CD8-positive, alpha-beta memory T cell (primary cell): Measurements from ENCODE around the gene PLEKHG1. TPM values are rescaled to one million over a fixed set of nuclear protein-coding genes. Genes with fewer than 3 reads are reported as not detected.
A peak's percentile ranks its signal among the peaks of the same experiment; 100 is the strongest.

Source experiments
- CTCF ChIA-PET: fragments of 350-600 bp; sonication (Branson Sonifier 250); formaldehyde crosslinking; loops from one replicate; lab custom pipeline; 2021; ENCODE audit warnings: antibody characterized with exemption; lab: Charles Lee
- POLR2A ChIA-PET: fragments of 350-600 bp; sonication (Branson Sonifier 250); formaldehyde crosslinking; loops from one replicate; lab custom pipeline; 2021; ENCODE audit warnings: antibody characterized with exemption; lab: Charles Lee
- DNase-seq, 5 donors: peaks; one replicate each; pipeline versions ENCODE4 v3.0.0 to v3.0.0-alpha.2; 2020 to 2022; ENCODE audit warnings: mixed read lengths in 1 of 5
- H3K27ac ChIP-seq: one replicate; pipeline ENCODE4 v1.7.0; 2013; ENCODE audit warnings: low read depth, mild to moderate bottlenecking, low read length, moderate library complexity
- H3K27me3 ChIP-seq: 2 replicates; pipeline ENCODE4 v1.7.0; 2013; ENCODE audit warnings: low read length, mild to moderate bottlenecking; ENCODE audit not compliant: insufficient read depth, poor library complexity, severe bottlenecking
- H3K36me3 ChIP-seq: 2 replicates; pipeline ENCODE4 v1.7.0; 2013; ENCODE audit warnings: mild to moderate bottlenecking, low read length, moderate library complexity; ENCODE audit not compliant: insufficient read depth
- H3K4me1 ChIP-seq: 2 replicates; pipeline ENCODE4 v1.7.0; 2013; ENCODE audit warnings: mild to moderate bottlenecking, low read length, moderate library complexity; ENCODE audit not compliant: insufficient read depth
- H3K4me3 ChIP-seq: 2 replicates; pipeline ENCODE4 v1.7.0; 2013; ENCODE audit warnings: mild to moderate bottlenecking, low read length
- H3K9me3 ChIP-seq: 2 replicates; pipeline ENCODE4 v1.7.0; 2013; ENCODE audit warnings: mild to moderate bottlenecking, low read length
- H3K27ac Mint-ChIP-seq, 8 donors: one replicate each; pipeline ENCODE4 v1.8.0; 2020 to 2021; ENCODE audit warnings: mixed read lengths in 8 of 8, mild to moderate bottlenecking in 6 of 8, inconsistent platforms in 3 of 8, moderate library complexity in 3 of 8
- H3K27me3 Mint-ChIP-seq, 2 donors: one replicate each; pipeline ENCODE4 v1.8.0; 2020 to 2021; ENCODE audit warnings: mixed read lengths in 2 of 2, mild to moderate bottlenecking in 1 of 2, moderate library complexity in 1 of 2
- H3K36me3 Mint-ChIP-seq, 3 donors: one replicate each; pipeline ENCODE4 v1.8.0; 2020 to 2021; ENCODE audit warnings: mixed read lengths in 3 of 3, inconsistent platforms in 1 of 3, mild to moderate bottlenecking in 1 of 3
- H3K4me1 Mint-ChIP-seq, 3 donors: one replicate each; pipeline ENCODE4 v1.8.0; 2020 to 2021; ENCODE audit warnings: mixed read lengths in 3 of 3, inconsistent platforms in 1 of 3, mild to moderate bottlenecking in 1 of 3
- H3K4me3 Mint-ChIP-seq, 7 donors: one replicate each; pipeline ENCODE4 v1.8.0; 2020 to 2021; ENCODE audit warnings: mixed read lengths in 7 of 7, mild to moderate bottlenecking in 6 of 7, moderate library complexity in 4 of 7, inconsistent platforms in 2 of 7
- H3K9me3 Mint-ChIP-seq, 5 donors: one replicate each; pipeline ENCODE4 v1.8.0; 2020 to 2022; ENCODE audit warnings: mixed read lengths in 5 of 5, mild to moderate bottlenecking in 3 of 5, moderate library complexity in 2 of 5, inconsistent platforms in 1 of 5
- polyA plus RNA-seq: library from polyadenylated mRNA; unstranded; fragments of 300-500 nt; fragmentation: Illumina TruSeq; gene quantifications from one replicate; pipeline ENCODE4 v1.2.3, GENCODE V29; 2021
- total RNA-seq, 2 experiments: library from RNA; stranded (reverse); gene quantifications; one replicate each; pipeline ENCODE4 v1.2.3, GENCODE V29; 2021

The PLEKHG1 gene
- total and polyA plus RNA-seq, 3 experiments from 2014 or later = 1.9 to 9.4 (median 8.8) TPM

DNA sequence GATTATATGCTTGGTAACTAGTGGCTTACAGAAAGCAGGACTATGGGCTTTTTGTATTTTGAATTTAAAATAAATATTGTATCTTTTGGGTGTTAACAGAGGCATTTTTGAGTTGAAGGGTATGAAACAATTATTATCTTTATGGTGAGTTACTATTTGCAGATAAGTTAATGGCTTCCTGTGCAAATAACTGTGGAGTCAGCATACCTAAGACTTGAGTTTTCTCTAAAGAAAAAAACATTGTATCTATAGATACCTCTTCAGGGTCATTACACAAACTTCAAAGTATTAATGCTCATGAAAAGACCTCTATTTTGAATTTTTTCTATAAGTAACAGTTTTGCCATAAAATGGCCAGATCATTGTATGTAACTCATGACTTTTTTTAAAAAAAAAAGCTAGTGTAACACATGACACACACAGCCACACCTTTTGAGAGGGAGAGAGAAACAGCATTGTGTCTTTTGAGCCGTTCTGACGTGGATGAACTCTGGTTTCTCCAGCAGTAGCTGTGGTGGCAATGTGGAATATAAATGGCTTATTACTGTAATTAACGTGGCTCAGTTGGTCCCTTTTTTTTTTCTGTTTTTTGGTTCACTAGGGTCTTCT is 36.3 kb downstream of the PLEKHG1 start:
- peaks cover 0 to 5% of the 10 kb centered on the region in 2 donors for H3K27me3 Mint-ChIP-seq
- no peaks in the 10 kb centered on the region for H3K9me3 ChIP-seq
- ChIA-PET POLR2A (interaction anchor here (0.7 to 2.8 kb wide), 2 partner anchors 36 to 699 kb away, joined by 3 to 13 read pairs; partner anchors contain the start of gene PLEKHG1), CTCF (no interaction called here)
- peak overlapping the region in 7 of 8 donors; percentile 19 to 86 (median 49) for H3K27ac Mint-ChIP-seq
- H3K9me3 Mint-ChIP-seq = no peaks in the 10 kb centered on the region
- H3K36me3 Mint-ChIP-seq = peaks cover 0 to 6% (median 1%) of the 10 kb centered on the region in 3 donors
- no peaks in the 10 kb centered on the region for H3K36me3 ChIP-seq
- H3K4me3 Mint-ChIP-seq = peak overlapping the region in 6 of 7 donors; percentile 3 to 90 (median 34)
- peaks cover 5% of the 10 kb centered on the region for H3K4me1 ChIP-seq
- H3K27me3 ChIP-seq = no peaks in the 10 kb centered on the region
- DNase-seq = no peak
- no peak overlapping the region for H3K27ac ChIP-seq
- no peak overlapping the region for H3K4me3 ChIP-seq
- H3K4me1 Mint-ChIP-seq = peaks cover 64 to 87% (median 67%) of the 10 kb centered on the region in 3 donors

DNA sequence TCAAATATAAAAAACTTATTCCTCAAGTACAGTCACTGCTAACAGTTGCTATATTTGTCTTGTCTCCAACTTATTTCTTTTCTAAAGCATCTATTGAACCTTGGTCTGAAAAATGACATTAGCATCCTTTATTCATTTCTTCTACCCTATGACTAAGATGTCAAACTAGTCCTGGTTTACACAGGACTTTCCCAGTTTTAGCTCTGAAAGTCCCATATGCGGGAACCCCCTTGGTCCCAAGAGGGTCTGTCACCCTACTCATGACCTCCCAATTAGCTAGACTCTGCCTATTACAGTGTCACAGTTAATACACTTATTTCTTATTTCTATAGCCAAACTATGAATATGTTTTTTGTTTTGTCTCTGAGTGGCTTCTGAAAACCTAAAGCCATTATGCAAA is 37.1 kb downstream of the PLEKHG1 start:
- Mint-ChIP-seq H3K4me1 (peaks cover 61 to 87% (median 66%) of the 10 kb centered on the region in 3 donors), H3K27me3 (peaks cover 0 to 2% of the 10 kb centered on the region in 2 donors), H3K36me3 (peaks cover 0 to 6% (median 1%) of the 10 kb centered on the region in 3 donors), H3K4me3 (peak overlapping the region in 2 of 7 donors; percentile 5 to 55), H3K27ac (peak overlapping the region in 4 of 8 donors; percentile 19 to 83 (median 36)), H3K9me3 (no peaks in the 10 kb centered on the region)
- H3K27ac ChIP-seq = no peak overlapping the region
- ChIA-PET POLR2A (interaction anchor here (0.7 kb wide), 1 partner anchor 37 kb away, joined by 4 read pairs; the partner anchor contains the start of gene PLEKHG1), CTCF (no interaction called here)
- no peak for DNase-seq
- no peaks in the 10 kb centered on the region for H3K36me3 ChIP-seq
- peaks cover 5% of the 10 kb centered on the region for H3K4me1 ChIP-seq
- no peaks in the 10 kb centered on the region for H3K9me3 ChIP-seq
- no peak overlapping the region for H3K4me3 ChIP-seq
- H3K27me3 ChIP-seq = no peaks in the 10 kb centered on the region

GRCh38 chr6:150637266-150637665 is 37.6 kb downstream of the PLEKHG1 start:
- peaks cover 4% of the 10 kb centered on the region for H3K4me1 ChIP-seq
- H3K4me3 Mint-ChIP-seq = peak overlapping the region in 3 of 7 donors; percentile 4 to 55 (median 27)
- no peaks in the 10 kb centered on the region for H3K9me3 ChIP-seq
- peaks cover 0 to 6% (median 1%) of the 10 kb centered on the region in 3 donors for H3K36me3 Mint-ChIP-seq
- H3K27me3 Mint-ChIP-seq = peaks cover 0 to 2% of the 10 kb centered on the region in 2 donors
- no peak overlapping the region for H3K27ac ChIP-seq
- no peak for DNase-seq
- ChIA-PET POLR2A (interaction anchor here (0.7 kb wide), 1 partner anchor 38 kb away, joined by 4 read pairs; the partner anchor contains the start of gene PLEKHG1), CTCF (no interaction called here)
- H3K4me3 ChIP-seq = no peak overlapping the region
- peaks cover 59 to 85% (median 63%) of the 10 kb centered on the region in 3 donors for H3K4me1 Mint-ChIP-seq
- H3K27me3 ChIP-seq = no peaks in the 10 kb centered on the region
- no peaks in the 10 kb centered on the region for H3K9me3 Mint-ChIP-seq
- no peaks in the 10 kb centered on the region for H3K36me3 ChIP-seq
- peak overlapping the region in 5 of 8 donors; percentile 1 to 48 (median 19) for H3K27ac Mint-ChIP-seq

DNA sequence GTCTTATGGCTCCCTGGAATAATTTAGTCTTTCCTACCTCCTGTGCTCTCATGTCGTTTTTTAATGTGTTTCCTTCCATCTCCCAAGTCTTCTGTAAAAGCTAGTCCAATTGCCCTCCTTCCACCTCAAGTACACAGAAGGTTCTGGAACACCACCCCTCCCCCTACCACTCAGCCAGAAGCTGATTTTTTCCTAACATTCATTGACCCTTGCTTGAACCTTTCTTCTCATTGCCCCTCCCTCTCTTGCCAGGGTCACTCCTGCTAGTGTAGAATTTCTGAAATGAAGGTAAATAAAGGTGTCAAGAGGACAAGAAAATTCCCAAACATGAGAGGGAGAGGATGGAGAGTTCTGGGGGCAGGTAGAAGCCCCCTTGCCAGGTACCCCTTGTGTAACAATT is 38.6 kb downstream of the PLEKHG1 start:
- peaks cover 52 to 85% (median 61%) of the 10 kb centered on the region in 3 donors for H3K4me1 Mint-ChIP-seq
- H3K4me3 Mint-ChIP-seq = peak overlapping the region in 1 of 7 donors; percentile 70
- Histone ChIP-seq H3K36me3 (no peaks in the 10 kb centered on the region), H3K4me1 (no peaks in the 10 kb centered on the region), H3K27ac (no peak overlapping the region), H3K9me3 (no peaks in the 10 kb centered on the region), H3K4me3 (no peak overlapping the region), H3K27me3 (no peaks in the 10 kb centered on the region)
- peaks cover 0 to 6% (median 0%) of the 10 kb centered on the region in 3 donors for H3K36me3 Mint-ChIP-seq
- no peak overlapping the region for H3K27ac Mint-ChIP-seq
- H3K9me3 Mint-ChIP-seq = no peaks in the 10 kb centered on the region
- DNase-seq = no peak
- ChIA-PET POLR2A (interaction anchor here (1.1 kb wide), 1 partner anchor 39 kb away, joined by 3 read pairs; the partner anchor contains the start of gene PLEKHG1), CTCF (interaction anchor here (1.1 kb wide), 1 partner anchor 21 kb away, joined by 3 read pairs; no protein-coding TSS in a partner anchor)
- H3K27me3 Mint-ChIP-seq = no peaks in the 10 kb centered on the region

- H3K36me3 ChIP-seq = no peaks in the 10 kb centered on the region
- H3K9me3 ChIP-seq = no peaks in the 10 kb centered on the region
- no peaks in the 10 kb centered on the region for H3K27me3 Mint-ChIP-seq
- H3K27ac Mint-ChIP-seq = no peak overlapping the region
- H3K4me3 Mint-ChIP-seq = no peak overlapping the region
- peaks cover 0 to 6% (median 0%) of the 10 kb centered on the region in 3 donors for H3K36me3 Mint-ChIP-seq
- no peak overlapping the region for H3K4me3 ChIP-seq
- no peaks in the 10 kb centered on the region for H3K9me3 Mint-ChIP-seq
- no peaks in the 10 kb centered on the region for H3K4me1 ChIP-seq
- no peak overlapping the region for H3K27ac ChIP-seq
- CTCF ChIA-PET = interaction anchor here (1.1 kb wide), 1 partner anchor 21 kb away, joined by 3 read pairs; no protein-coding TSS in a partner anchor
- H3K27me3 ChIP-seq = no peaks in the 10 kb centered on the region
- no peak for DNase-seq
- POLR2A ChIA-PET = interaction anchor here (1.1 kb wide), 1 partner anchor 39 kb away, joined by 3 read pairs; the partner anchor contains the start of gene PLEKHG1
- H3K4me1 Mint-ChIP-seq = peaks cover 48 to 84% (median 56%) of the 10 kb centered on the region in 3 donors
These were observed 39.1 kb downstream of the PLEKHG1 start for GRCh38 chr6:150638765-150639164.

DNA sequence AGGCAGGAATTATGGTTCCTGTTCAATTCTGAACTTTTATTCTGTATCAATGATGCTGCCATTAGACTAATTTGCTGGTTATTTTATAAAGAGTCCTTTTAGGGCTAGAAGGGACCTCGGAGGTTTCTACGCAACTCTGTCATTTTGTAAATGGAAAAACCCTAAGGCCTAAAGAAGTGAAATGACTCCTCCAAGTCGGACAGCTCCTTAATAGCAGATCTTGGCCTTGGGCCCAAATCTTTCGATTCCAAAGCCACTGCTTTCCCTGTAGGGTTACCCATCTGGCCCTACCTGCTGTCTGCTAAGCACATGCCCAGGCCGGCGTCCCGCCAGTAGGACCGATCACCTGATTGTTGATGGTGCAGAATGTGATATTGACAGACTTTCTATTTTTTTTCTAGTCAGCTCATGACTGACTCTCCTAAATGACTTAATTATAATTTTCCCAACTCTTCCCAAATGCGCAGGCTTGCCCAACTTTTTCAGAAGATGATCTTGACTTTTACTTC is 40.2 kb downstream of the PLEKHG1 start:
- Mint-ChIP-seq H3K9me3 (no peaks in the 10 kb centered on the region), H3K36me3 (peaks cover 0 to 6% (median 0%) of the 10 kb centered on the region in 3 donors), H3K4me1 (peaks cover 38 to 73% (median 45%) of the 10 kb centered on the region in 3 donors), H3K27ac (no peak overlapping the region), H3K27me3 (no peaks in the 10 kb centered on the region), H3K4me3 (peak overlapping the region in 1 of 7 donors; percentile 1)
- no peaks in the 10 kb centered on the region for H3K36me3 ChIP-seq
- H3K4me1 ChIP-seq = no peaks in the 10 kb centered on the region
- POLR2A ChIA-PET = no interaction called here
- H3K27me3 ChIP-seq = no peaks in the 10 kb centered on the region
- no peak overlapping the region for H3K4me3 ChIP-seq
- no peaks in the 10 kb centered on the region for H3K9me3 ChIP-seq
- CTCF ChIA-PET = no interaction called here
- no peak overlapping the region for H3K27ac ChIP-seq
- no peak for DNase-seq

DNA sequence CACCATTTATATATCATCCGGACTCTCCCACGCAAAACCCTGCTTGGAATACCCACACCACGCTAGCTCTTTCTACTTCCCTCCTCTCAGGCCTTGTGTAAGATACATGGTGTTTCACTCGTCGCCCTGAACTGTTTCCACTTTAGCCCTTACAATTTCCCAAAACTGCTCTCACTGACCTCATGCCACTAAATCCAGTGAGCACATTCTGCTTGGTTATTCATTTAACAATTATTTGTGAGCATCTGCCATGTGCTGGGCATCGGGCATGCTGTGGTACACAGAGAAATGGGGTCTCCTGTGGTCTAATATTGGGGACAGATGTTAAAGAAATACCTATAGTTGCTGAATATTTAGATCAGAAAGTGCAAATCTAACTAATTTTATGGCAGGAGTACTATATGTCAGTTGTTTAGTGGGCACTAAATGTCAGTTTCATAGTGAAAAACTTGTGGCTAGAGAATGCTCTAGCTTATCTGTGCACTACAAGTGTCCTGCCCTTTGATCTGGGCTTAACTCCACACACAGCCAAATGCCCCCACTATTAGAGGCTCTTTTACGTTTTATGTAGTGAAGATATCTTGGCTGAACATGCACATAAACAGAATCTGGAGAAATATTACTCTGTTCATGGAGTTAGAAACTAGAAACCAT is 41.0 kb downstream of the PLEKHG1 start:
- H3K4me3 Mint-ChIP-seq = peak overlapping the region in 3 of 7 donors; percentile 37 to 87 (median 68)

More for the DNA sequence above, 41.0 kb downstream of the PLEKHG1 start:
- H3K4me1 Mint-ChIP-seq = peaks cover 32 to 65% (median 40%) of the 10 kb centered on the region in 3 donors
- no peak for DNase-seq
- H3K4me3 ChIP-seq = no peak overlapping the region
- H3K9me3 Mint-ChIP-seq = no peaks in the 10 kb centered on the region
- H3K36me3 ChIP-seq = no peaks in the 10 kb centered on the region
- H3K27me3 ChIP-seq = no peaks in the 10 kb centered on the region
- peak overlapping the region in 3 of 8 donors; percentile 1 to 43 (median 27) for H3K27ac Mint-ChIP-seq
- POLR2A ChIA-PET = no interaction called here
- peaks cover 0 to 6% (median 0%) of the 10 kb centered on the region in 3 donors for H3K36me3 Mint-ChIP-seq
- H3K27ac ChIP-seq = no peak overlapping the region
- no peaks in the 10 kb centered on the region for H3K27me3 Mint-ChIP-seq
- CTCF ChIA-PET = no interaction called here
- no peaks in the 10 kb centered on the region for H3K4me1 ChIP-seq
- no peaks in the 10 kb centered on the region for H3K9me3 ChIP-seq
